ENCODE data around the gene SPHKAP.

Gene SPHKAP

GRCh38 chr2:227932001-227932400 lies 249.5 kb downstream of the SPHKAP start:
- no peaks in the 10 kb centered on the region for H3K4me1 ChIP-seq (ENCODE audit: control insufficient read depth in 2 of 2, insufficient read depth in 2 of 2, low read length in 2 of 2)
- H3K9ac ChIP-seq (ENCODE audit: low read depth in 1 of 2, low read length in 2 of 2), result no peak overlapping the region
- H3K9me3 ChIP-seq (ENCODE audit: control insufficient read depth in 2 of 2, low read length in 2 of 2), result peaks cover 2 to 4% of the 10 kb centered on the region in 2 donors
- H3K27me3 ChIP-seq (ENCODE audit: control insufficient read depth in 2 of 2, insufficient read depth in 2 of 2, low read length in 2 of 2), result no peaks in the 10 kb centered on the region
- no peak overlapping the region for H3K27ac ChIP-seq (ENCODE audit: low read depth in 2 of 2, low read length in 2 of 2)
- H3K4me3 ChIP-seq (ENCODE audit: low read length in 2 of 2), result no peak overlapping the region
- H3K36me3 ChIP-seq (ENCODE audit: control insufficient read depth in 2 of 2, insufficient read depth in 2 of 2, low read length in 2 of 2), result no peaks in the 10 kb centered on the region
